Pulmonary artery endothelial cell (primary cell): Measurements from ENCODE around the gene PPA1. TPM values are rescaled to one million over a fixed set of nuclear protein-coding genes. Genes with fewer than 3 reads are reported as not detected.
"Not testable (repeated sequence)": the region's sequence is repeated elsewhere in the genome, so short reads cannot be mapped to it uniquely, and the experiment has no call there.

Experiments
- DNase-seq: peaks from one replicate; pipeline ENCODE4 v3.0.0-alpha.2; 2011; ENCODE audit warnings: low read depth, low spot score
- total RNA-seq: library from RNA; depleted of rRNA; stranded (reverse); fragments of >200 nt; gene quantifications from 2 replicates; pipeline ENCODE4 v1.2.3, GENCODE V29; 2014

PPA1 gene
- total RNA-seq, 1 donor from 2014 or later = 295 TPM

GRCh38 chr10:70175516-70175915, 57.7 kb downstream of the PPA1 start:
- DNase-seq = no peak

- no peak for DNase-seq
Measured at GRCh38 chr10:70174058-70174741, 59.0 kb downstream of the PPA1 start.

- DNase-seq = no peak
Measured at GRCh38 chr10:70169649-70170364, 63.4 kb downstream of the PPA1 start.

GRCh38 chr10:70169011-70169410, 64.2 kb downstream of the PPA1 start:
- no peak for DNase-seq

GRCh38 chr10:70167246-70167645, 66.0 kb downstream of the PPA1 start:
- no peak for DNase-seq

- no peak for DNase-seq
Measured at GRCh38 chr10:70166394-70166793, 66.8 kb downstream of the PPA1 start.

- DNase-seq = no peak
Measured at GRCh38 chr10:70164163-70164562, 69.1 kb downstream of the PPA1 start.

- no peak for DNase-seq
Measured at GRCh38 chr10:70163448-70163847, 69.8 kb downstream of the PPA1 start.

GRCh38 chr10:70162892-70163201, 70.4 kb downstream of the PPA1 start:
- DNase-seq = no peak

GRCh38 chr10:70162151-70162891, 70.9 kb downstream of the PPA1 start:
- no peak for DNase-seq

GRCh38 chr10:70160798-70161197, 72.4 kb downstream of the PPA1 start:
- no peak for DNase-seq

- DNase-seq = not testable (repeated sequence)
Measured at GRCh38 chr10:70159366-70159765, 73.9 kb downstream of the PPA1 start.

GRCh38 chr10:70158113-70158512, 75.1 kb downstream of the PPA1 start:
- DNase-seq = no peak

GRCh38 chr10:70155255-70155838, 77.9 kb downstream of the PPA1 start:
- DNase-seq = no peak

Other genes starting within 250 kb of the PPA1 start
- gene MACROH2A2, start 180.6 kb downstream of the PPA1 start, total RNA-seq = 0.59 and 1.0 TPM in 2 replicates
- 5.9 and 6.4 TPM in 2 replicates for gene AIFM2, start 100.6 kb downstream of the PPA1 start, total RNA-seq
- 6.6 and 8.0 TPM in 2 replicates for gene TYSND1, start 86.7 kb downstream of the PPA1 start, total RNA-seq
- gene SAR1A, start 62.9 kb downstream of the PPA1 start, total RNA-seq = 148 and 160 TPM in 2 replicates
- gene NPFFR1, start 50.6 kb upstream of the PPA1 start, total RNA-seq = not detected in 2 replicates
- gene LRRC20, start 149.2 kb upstream of the PPA1 start, total RNA-seq = 6.7 and 14.4 TPM in 2 replicates
- gene EIF4EBP2, start 170.7 kb upstream of the PPA1 start, total RNA-seq = 20.5 and 23.6 TPM in 2 replicates
- gene NODAL, start 208.3 kb upstream of the PPA1 start, total RNA-seq = not detected in 2 replicates
- gene PALD1, start 245.3 kb upstream of the PPA1 start, total RNA-seq = 53.7 and 90.4 TPM in 2 replicates